H1 (cell line): ENCODE data around the gene SRF. TPM values are rescaled to one million over a fixed set of nuclear protein-coding genes. Genes with fewer than 3 reads are reported as not detected.
A peak's percentile ranks its signal among the peaks of the same experiment; 100 is the strongest.

Source experiments
- CTCF ChIA-PET: fragments of 300-600 bp; sonication (Branson Sonifier 250); formaldehyde crosslinking; loops from one replicate; lab custom pipeline; 2021; ENCODE audit not compliant: partially characterized antibody; lab: Charles Lee
- POLR2A ChIA-PET: fragments of 300-600 bp; sonication (Branson Sonifier 250); formaldehyde crosslinking; loops from one replicate; lab custom pipeline; 2021; ENCODE audit warnings: inconsistent platforms; ENCODE audit not compliant: partially characterized antibody; lab: Charles Lee
- DNase-seq, 2 experiments: peaks; one replicate each; pipeline versions ENCODE4 v3.0.0 to v3.0.0-alpha.2; 2010 to 2022; ENCODE audit warnings: low spot score in 2 of 2, low read depth in 1 of 2, mixed read lengths in 1 of 2
- FAIRE-seq: peaks from 2 replicates; lab custom pipeline; 2011; peaks lifted over from hg19 to GRCh38; lab: Jason Lieb, UNC
- H2AFZ ChIP-seq: 2 replicates; pipeline ENCODE4 v1.8.1; 2012; ENCODE audit warnings: low read length, inconsistent platforms
- H2AK5ac ChIP-seq: 2 replicates; pipeline ENCODE4 v1.6.1; 2013; ENCODE audit warnings: low read depth, low read length
- H2BK120ac ChIP-seq: replicated peaks from 2 replicates; pipeline ENCODE3; 2013; ENCODE audit warnings: low read depth, low read length, inconsistent platforms
- H2BK12ac ChIP-seq: 2 replicates; pipeline ENCODE4 v1.6.1; 2013; ENCODE audit warnings: low read depth, low read length
- H2BK15ac ChIP-seq: 2 replicates; pipeline ENCODE4 v1.6.1; 2013; ENCODE audit warnings: low read length
- H2BK20ac ChIP-seq: 2 replicates; pipeline ENCODE4 v1.6.1; 2013; ENCODE audit warnings: low read length
- H2BK5ac ChIP-seq: 2 replicates; pipeline ENCODE4 v1.6.1; 2013; ENCODE audit warnings: low read depth, low read length
- H3K14ac ChIP-seq: 2 replicates; pipeline ENCODE4 v1.6.1; 2013; ENCODE audit warnings: inconsistent platforms; ENCODE audit not compliant: insufficient read length
- H3K18ac ChIP-seq: 2 replicates; pipeline ENCODE4 v1.6.1; 2013; ENCODE audit warnings: low read length; ENCODE audit errors: extremely low read depth
- H3K23ac ChIP-seq: 2 replicates; pipeline ENCODE4 v1.6.1; 2013; ENCODE audit warnings: inconsistent platforms; ENCODE audit not compliant: insufficient read length
- H3K23me2 ChIP-seq: 2 replicates; pipeline ENCODE4 v1.6.1; 2013; ENCODE audit warnings: low read depth, low read length
- H3K27ac ChIP-seq: 2 replicates; pipeline ENCODE4 v1.6.1; 2011; ENCODE audit warnings: low read depth, low read length, inconsistent platforms
- H3K27me3 ChIP-seq, 4 experiments: replicated peaks in 1 of 4; 1 replicate in 1 of 4; 2 replicates in 3 of 4; pipeline versions ENCODE4 v1.6.1 to v1.8.1; 2011 to 2013; ENCODE audit warnings: low read length in 3 of 4, mild to moderate bottlenecking in 3 of 4, inconsistent platforms in 2 of 4, mixed read lengths in 2 of 4, moderate library complexity in 1 of 4; ENCODE audit not compliant: control insufficient read depth in 3 of 4, insufficient read depth in 3 of 4; ENCODE audit errors: extremely low read depth in 1 of 4
- H3K36me3 ChIP-seq, 4 experiments: 2 replicates each; pipeline versions ENCODE4 v1.6.1 to v1.8.1; 2011 to 2013; ENCODE audit warnings: mild to moderate bottlenecking in 4 of 4, low read length in 3 of 4, moderate library complexity in 2 of 4, control low read depth in 1 of 4, inconsistent platforms in 1 of 4; ENCODE audit not compliant: insufficient read depth in 4 of 4, control insufficient read depth in 2 of 4
- H3K4ac ChIP-seq: replicated peaks from 2 replicates; pipeline ENCODE3; 2013; ENCODE audit warnings: low read length, low read depth, mixed read lengths, inconsistent platforms; ENCODE audit not compliant: insufficient read length
- H3K4me1 ChIP-seq, 4 experiments: replicated peaks in 1 of 4; 1 replicate in 1 of 4; 2 replicates in 3 of 4; pipeline versions ENCODE4 v1.6.1 to v1.8.1; 2011 to 2013; ENCODE audit warnings: low read length in 3 of 4, inconsistent platforms in 2 of 4, mixed read lengths in 1 of 4; ENCODE audit not compliant: insufficient read depth in 4 of 4, control insufficient read depth in 3 of 4
- H3K4me2 ChIP-seq, 2 experiments: 2 replicates each; pipeline versions ENCODE4 v1.6.1 to v1.8.1; 2011 to 2013; ENCODE audit warnings: low read depth in 2 of 2, low read length in 2 of 2, control low read depth in 1 of 2, inconsistent platforms in 1 of 2, mild to moderate bottlenecking in 1 of 2; ENCODE audit not compliant: insufficient read depth in 1 of 2
- H3K4me3 ChIP-seq, 4 experiments: fragments of 200-600, 300-600 bp in 1 of 4; sonication (generic), shearing (Covaris generic), sonication (Bioruptor Twin) in 1 of 4; 2 replicates each; pipeline versions ENCODE4 v1.5.1 to v1.8.1; 2011 to 2016; ENCODE audit warnings: low read length in 4 of 4, low read depth in 3 of 4, control low read depth in 2 of 4, inconsistent platforms in 2 of 4, mild to moderate bottlenecking in 2 of 4, mixed read lengths in 1 of 4, moderate library complexity in 1 of 4; ENCODE audit not compliant: insufficient read depth in 2 of 4; ENCODE audit errors: extremely low read depth in 1 of 4
- H3K56ac ChIP-seq: replicated peaks from 2 replicates; pipeline ENCODE3; 2013; ENCODE audit warnings: low read depth, mild to moderate bottlenecking, mixed read lengths, low read length, inconsistent platforms; ENCODE audit not compliant: insufficient read length
- H3K79me1 ChIP-seq: 2 replicates; pipeline ENCODE4 v1.6.1; 2013; ENCODE audit warnings: low read depth, low read length, control low read depth
- H3K79me2 ChIP-seq, 2 experiments: 2 replicates each; pipeline versions ENCODE4 v1.6.1 to v1.8.1; 2012 to 2013; ENCODE audit warnings: low read length in 2 of 2, mild to moderate bottlenecking in 2 of 2, inconsistent platforms in 1 of 2; ENCODE audit not compliant: insufficient read depth in 2 of 2, control insufficient read depth in 1 of 2
- H3K9ac ChIP-seq, 4 experiments: replicated peaks in 1 of 4; 1 replicate in 1 of 4; 2 replicates in 3 of 4; pipeline versions ENCODE4 v1.6.1 to v1.8.1; 2011 to 2013; ENCODE audit warnings: low read depth in 3 of 4, low read length in 3 of 4, control low read depth in 2 of 4, mild to moderate bottlenecking in 2 of 4, moderate library complexity in 2 of 4, inconsistent platforms in 1 of 4; ENCODE audit errors: extremely low read depth in 1 of 4
- H3K9me3 ChIP-seq, 2 experiments: 2 replicates each; pipeline versions ENCODE4 v1.6.1 to v1.8.1; 2012 to 2013; ENCODE audit warnings: mild to moderate bottlenecking in 2 of 2, moderate library complexity in 2 of 2, control low read depth in 1 of 2, inconsistent platforms in 1 of 2, low read depth in 1 of 2, low read length in 1 of 2, mixed read lengths in 1 of 2; ENCODE audit not compliant: insufficient read depth in 2 of 2
- H4K20me1 ChIP-seq, 2 experiments: replicated peaks in 1 of 2; 2 replicates each; pipeline versions ENCODE3 to v1.8.1; 2011 to 2013; ENCODE audit warnings: inconsistent platforms in 2 of 2, low read length in 2 of 2, mild to moderate bottlenecking in 1 of 2; ENCODE audit not compliant: insufficient read depth in 2 of 2, control insufficient read depth in 1 of 2
- H4K5ac ChIP-seq: 2 replicates; pipeline ENCODE4 v1.6.1; 2013; ENCODE audit warnings: low read length, low read depth, mixed read lengths, inconsistent platforms; ENCODE audit not compliant: insufficient read length
- H4K8ac ChIP-seq: 2 replicates; pipeline ENCODE4 v1.8.0; 2013; ENCODE audit warnings: mild to moderate bottlenecking, moderate library complexity, low read length, inconsistent platforms; ENCODE audit not compliant: insufficient read depth; ENCODE audit errors: extremely low read depth
- H4K91ac ChIP-seq: replicated peaks from 2 replicates; pipeline ENCODE3; 2013; ENCODE audit warnings: low read length, mixed read lengths, inconsistent platforms; ENCODE audit not compliant: insufficient read length
- CREB1 ChIP-seq: IDR thresholded peaks from 2 replicates; pipeline ENCODE4 v1.6.1; 2012; ENCODE audit warnings: inconsistent platforms
- EP300 ChIP-seq, 2 experiments: IDR thresholded peaks; 1 replicate in 1 of 2; 2 replicates in 1 of 2; pipeline ENCODE4 v1.6.1; 2011 to 2012; ENCODE audit warnings: low read depth in 2 of 2, low read length in 2 of 2, mild to moderate bottlenecking in 2 of 2, borderline replicate concordance in 1 of 2, inconsistent platforms in 1 of 2, moderate library complexity in 1 of 2
- FOSL1 ChIP-seq: IDR thresholded peaks from 2 replicates; pipeline ENCODE4 v1.6.1; 2011; ENCODE audit warnings: mild to moderate bottlenecking, low read depth, low read length, moderate library complexity; ENCODE audit not compliant: insufficient read depth
- GTF2F1 ChIP-seq: IDR thresholded peaks from 2 replicates; pipeline ENCODE4 v1.6.1; 2012; ENCODE audit warnings: low read depth, low read length, improper control_type of control experiment, borderline replicate concordance
- NRF1 ChIP-seq: IDR thresholded peaks from 2 replicates; pipeline ENCODE4 v1.6.1; 2011; ENCODE audit warnings: mild to moderate bottlenecking, low read depth, low read length, improper control_type of control experiment
- PHF8 ChIP-seq: fragments of 200-600 bp; sonication (generic); conservative IDR thresholded peaks from 2 replicates; pipeline ENCODE4 v1.7.1; 2012; ENCODE audit warnings: low read depth, mild to moderate bottlenecking, inconsistent platforms, low read length, moderate library complexity
- RBBP5 ChIP-seq: IDR thresholded peaks from 2 replicates; pipeline ENCODE4 v1.7.1; 2012; ENCODE audit warnings: low read depth, mild to moderate bottlenecking, inconsistent platforms, low read length, moderate library complexity, borderline replicate concordance
- SP1 ChIP-seq: IDR thresholded peaks from 2 replicates; pipeline ENCODE4 v1.6.1; 2011; ENCODE audit warnings: low read depth, low read length
- TAF7 ChIP-seq: optimal IDR thresholded peaks from 2 replicates; pipeline ENCODE3; 2011; ENCODE audit warnings: low read depth, mild to moderate bottlenecking, inconsistent platforms, low read length, moderate library complexity, borderline replicate concordance
- YY1 ChIP-seq: IDR thresholded peaks from 2 replicates; pipeline ENCODE4 v1.6.1; 2011; ENCODE audit warnings: low read depth, mild to moderate bottlenecking, low read length
- WGBS, 2 experiments: shearing (Covaris generic) in 1 of 2; methylation state at CpG; one replicate each; pipeline versions ENCODE4 v1.1.6 to v1.1.7; 2013 to 2015; ENCODE audit warnings: low lambda C conversion rate in 2 of 2, mixed read lengths in 2 of 2, inconsistent platforms in 1 of 2, low coverage in 1 of 2, missing lambda C conversion rate in 1 of 2; ENCODE audit not compliant: insufficient replicate concordance in 2 of 2, insufficient coverage in 1 of 2, insufficient read length in 1 of 2; ENCODE audit errors: extremely low coverage in 1 of 2, missing lambda C conversion rate in 1 of 2; 5-methylcytosine and 5-hydroxymethylcytosine counted together
- polyA plus RNA-seq, 7 experiments: library from polyadenylated mRNA; depleted of rRNA in 3 of 7; stranded (reverse) in 5 of 7; unstranded in 2 of 7; fragments of >200 nt in 5 of 7; fragments of 200-250 nt in 2 of 7; gene quantifications; 1 replicate in 5 of 7; 2 replicates in 1 of 7; 4 replicates in 1 of 7; pipeline versions ENCODE4 v1.2.1 to v1.2.3, GENCODE V29; 2011 to 2013; ENCODE audit warnings: missing spikeins in 2 of 7, mixed read lengths in 2 of 7
- total RNA-seq: library from RNA; stranded (reverse); fragmentation: NEBNext Ultra II Directional; extraction: Animal tissue kit (Norgen Biotek cat#: 25700); gene quantifications from 2 replicates; pipeline ENCODE4 v1.2.1, GENCODE V29; 2021

SRF gene
- total and polyA plus RNA-seq, 2 of the 8 experiments (the other 6 are each of a cell fraction or from before 2014, with no cell fraction given) = 49.0 to 69.5 TPM

DNA sequence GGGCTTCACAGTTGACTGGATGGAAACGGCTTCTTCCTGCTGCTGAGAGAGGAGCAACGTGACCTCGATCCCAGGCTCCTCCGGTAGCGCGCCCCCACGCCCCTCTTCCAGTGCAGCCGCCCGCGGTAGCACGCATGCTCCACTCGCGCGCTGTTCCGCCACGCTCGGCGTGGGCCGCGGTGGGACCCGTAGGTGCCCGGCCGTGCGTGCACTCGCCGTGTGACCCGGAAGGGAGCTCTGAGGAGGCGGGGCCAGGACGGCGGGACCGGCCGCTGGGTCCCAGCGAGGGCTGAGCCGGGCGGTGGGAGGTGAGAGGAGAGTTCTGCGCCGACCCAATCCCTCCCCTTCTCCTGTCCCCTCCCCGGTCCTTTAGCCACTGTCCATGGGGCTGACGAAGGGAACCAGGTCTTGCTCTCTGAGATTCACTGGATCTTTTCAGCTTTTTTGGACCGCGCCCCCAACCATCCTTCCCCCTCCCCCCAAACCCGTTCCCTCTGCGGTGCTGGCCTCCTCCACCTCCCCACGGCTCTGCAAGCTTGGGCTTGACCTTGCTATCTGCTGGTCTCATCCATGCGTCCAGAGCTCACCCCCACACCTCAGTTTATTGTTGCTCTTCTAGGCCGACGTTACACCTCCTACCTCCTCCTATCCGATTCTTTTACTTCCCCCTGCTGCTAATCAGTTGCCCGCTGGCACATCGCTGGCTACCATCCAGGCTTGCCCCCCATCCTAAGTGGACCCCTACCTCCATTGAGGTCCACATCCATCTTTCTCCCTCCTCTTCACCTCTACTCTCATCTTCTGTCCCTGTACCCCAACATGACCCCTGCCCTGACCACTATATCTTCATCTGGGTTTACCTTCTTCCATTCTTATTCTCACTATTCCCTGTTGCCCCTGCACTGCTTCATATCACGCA, 11.1 kb downstream of the SRF start, which contains the start of gene CUL9:
Gene CUL9 (plus strand): TSS at position 255 of the 919 bp plus-strand sequence. CDS start 2,115 bp downstream, outside the sequence.
- Histone ChIP-seq H3K56ac (no peak within 1 kb of the TSS), H3K36me3 (peaks cover 9 to 17% (median 16%) of the 10 kb centered on the region in 4 experiments; a peak in 7 of 8 replicates), H2BK120ac (no peak within 1 kb of the TSS), H3K23me2 (peaks cover 8% of the 10 kb centered on the region), H4K8ac (peak within 1 kb of the TSS; percentile 90), H3K9ac (peak within 1 kb of the TSS in 3 of 4 experiments; percentile 64 to 70 (median 65); a peak in 6 of 7 replicates), H3K23ac (no peak within 1 kb of the TSS), H3K4me3 (peak within 1 kb of the TSS; percentile 54 to 86 (median 80)), H3K4me2 (peak within 1 kb of the TSS; percentile 69 to 90), H3K79me2 (no peaks in the 10 kb centered on the region), H2AFZ (peak within 1 kb of the TSS; percentile 34; the same call in 1 of the 2 replicates), H2BK15ac (peak within 1 kb of the TSS; percentile 61; the same call in 1 of the 2 replicates), H4K91ac (peak within 1 kb of the TSS; percentile 54), H3K79me1 (no peaks in the 10 kb centered on the region), H3K27ac (peak within 1 kb of the TSS; percentile 68), H2BK20ac (no peak within 1 kb of the TSS), H3K27me3 (no peaks in the 10 kb centered on the region), H4K5ac (peak within 1 kb of the TSS; percentile 81), H3K18ac (peak within 1 kb of the TSS; percentile 95), H3K4ac (peak within 1 kb of the TSS; percentile 6), H4K20me1 (peaks cover 0 to 5% of the 10 kb centered on the region in 2 experiments), H2BK12ac (peak within 1 kb of the TSS; percentile 80; the same call in 1 of the 2 replicates), H2AK5ac (no peak within 1 kb of the TSS), H3K14ac (peak within 1 kb of the TSS; percentile 2), H2BK5ac (peak within 1 kb of the TSS; percentile 81; the same call in 1 of the 2 replicates), H3K9me3 (no peaks in the 10 kb centered on the region), H3K4me1 (peaks cover 0 to 3% (median 1%) of the 10 kb centered on the region in 4 experiments; a peak in 1 of 7 replicates)
- CTCF ChIA-PET = interaction anchor here (1.2 to 1.5 kb wide), 2 partner anchors 12 to 152 kb away, joined by 3 to 6 read pairs; no protein-coding TSS in a partner anchor
- 5% methylated on average over 45 of the region's 51 CpGs; no CpG with 5 or more reads in 1 of the 2 experiments for WGBS, 2 experiments
- DNase-seq (peak in 1 of 2 experiments; percentile 90), FAIRE-seq (no peak)
- POLR2A ChIA-PET = interaction anchor here (0.7 to 4.0 kb wide), 16 partner anchors 9 to 123 kb away, joined by 3 to 30 read pairs (median 6); partner anchors contain the start of genes DNPH1, KLC4, MRPL2 and PTK7
- TF ChIP-seq SP1 (no peak), RBBP5 (peak; percentile 91; the same call in 1 of the 2 replicates), EP300 (IDR thresholded peaks at IDR 0.05; ENCODE audit: borderline replicate concordance in 1 of 2, low read depth in 2 of 2, low read length in 2 of 2) (0 out of 3 replicates have a peak, but pooled peaks of 1 of the 2 experiments have one; percentile 16), PHF8 (peak; percentile 60), YY1 (no peak), CREB1 (peak; percentile 8; the same call in 1 of the 2 replicates), FOSL1 (no peak), TAF7 (peak; percentile 74), GTF2F1 (no peak), NRF1 (no peak)
